OCI-LY1 (cell line): ENCODE measurements around the gene CD4.

Experiments used
- H2AFZ ChIP-seq: fragments of 200-600 bp; sonication (generic), shearing (Covaris generic); 2 replicates; pipeline ENCODE4 v1.6.0; 2014; ENCODE audit warnings: antibody characterized with exemption, mild to moderate bottlenecking, low read length
- H3F3A ChIP-seq: fragments of 200-600 bp; sonication (generic), shearing (Covaris generic); 2 replicates; pipeline ENCODE4 v1.6.0; 2014; ENCODE audit warnings: mild to moderate bottlenecking, antibody characterized with exemption, low read length, moderate library complexity; ENCODE audit not compliant: insufficient read depth
- H3K27ac ChIP-seq: fragments of 200-600 bp; sonication (generic); 2 replicates; pipeline ENCODE4 v1.5.1; 2014; ENCODE audit warnings: low read length, mixed run types, mild to moderate bottlenecking, low read depth; ENCODE audit not compliant: poor library complexity, severe bottlenecking
- H3K27me3 ChIP-seq: fragments of 200-600 bp; sonication (generic); 2 replicates; pipeline ENCODE4 v1.6.0; 2014; ENCODE audit warnings: antibody characterized with exemption, mild to moderate bottlenecking, low read length, moderate library complexity; ENCODE audit not compliant: insufficient read depth
- H3K36me3 ChIP-seq: fragments of 200-600 bp; sonication (generic); 2 replicates; pipeline ENCODE4 v1.6.1; 2014; ENCODE audit warnings: mild to moderate bottlenecking, antibody characterized with exemption, low read length, moderate library complexity, mixed read lengths; ENCODE audit not compliant: insufficient read depth
- H3K4me1 ChIP-seq: fragments of 200-600 bp; sonication (generic); 2 replicates; pipeline ENCODE4 v1.5.1; 2014; ENCODE audit warnings: mild to moderate bottlenecking, low read length, moderate library complexity; ENCODE audit not compliant: insufficient read depth, severe bottlenecking
- H3K4me2 ChIP-seq: fragments of 200-600 bp; sonication (generic), shearing (Covaris generic); 2 replicates; pipeline ENCODE4 v1.6.1; 2014; ENCODE audit warnings: low read length
- H3K4me3 ChIP-seq: fragments of 200-600 bp; sonication (generic); 2 replicates; pipeline ENCODE4 v1.5.1; 2014; ENCODE audit warnings: low read length, low read depth, mild to moderate bottlenecking, mixed read lengths; ENCODE audit not compliant: poor library complexity, severe bottlenecking
- H3K79me2 ChIP-seq: fragments of 200-600 bp; shearing (Covaris generic); 2 replicates; pipeline ENCODE4 v1.6.1; 2016; ENCODE audit warnings: mixed run types, low read length, mixed read lengths; ENCODE audit not compliant: insufficient read depth
- H3K9ac ChIP-seq: fragments of 200-600 bp; sonication (generic), shearing (Covaris generic); 2 replicates; pipeline ENCODE4 v1.6.1; 2014; ENCODE audit warnings: mild to moderate bottlenecking, low read length, mixed read lengths
- H3K9me2 ChIP-seq: fragments of 200-600 bp; sonication (generic), shearing (Covaris generic); 2 replicates; pipeline ENCODE4 v1.6.1; 2014; ENCODE audit warnings: low read depth, mild to moderate bottlenecking, low read length, mixed read lengths
- H3K9me3 ChIP-seq: fragments of 200-600 bp; shearing (Covaris generic); 2 replicates; pipeline ENCODE4 v1.6.1; 2014; ENCODE audit warnings: low read length, mixed read lengths
- H4K20me1 ChIP-seq: fragments of 200-600 bp; sonication (generic), shearing (Covaris generic); 2 replicates; pipeline ENCODE4 v1.6.0; 2016; ENCODE audit warnings: mild to moderate bottlenecking, low read length; ENCODE audit not compliant: insufficient read depth
- EZH2 ChIP-seq: fragments of 200-600 bp; sonication (generic), shearing (Covaris generic); IDR thresholded peaks from 2 replicates; pipeline ENCODE4 v1.8.0; 2017; ENCODE audit warnings: borderline replicate concordance, mixed run types, mild to moderate bottlenecking, antibody characterized with exemption, low read length, moderate library complexity, mixed read lengths
- TF ChIP-seq, protein P1 (sequence below): fragments of 200-600 bp; sonication (generic), shearing (Covaris generic); IDR thresholded peaks from 2 replicates; pipeline ENCODE4 v1.5.1; 2017; ENCODE audit warnings: mild to moderate bottlenecking, antibody characterized with exemption, low read length, moderate library complexity, mixed read lengths

The CD4 gene

GRCh38 chr12:6854036-6854435 is 64.7 kb downstream of the CD4 start:
- Histone ChIP-seq H4K20me1 (no peaks in the 10 kb centered on the region), H3K9me3 (no peaks in the 10 kb centered on the region), H3F3A (no peaks in the 10 kb centered on the region), H3K4me1 (peaks cover 33% of the 10 kb centered on the region), H3K36me3 (peaks cover 51% of the 10 kb centered on the region), H3K9me2 (no peaks in the 10 kb centered on the region), H3K4me2 (peak overlapping the region; percentile 94; the same call in 1 of the 2 replicates), H3K4me3 (no peak overlapping the region), H3K79me2 (peaks cover 20% of the 10 kb centered on the region), H3K27ac (no peak overlapping the region), H3K27me3 (no peaks in the 10 kb centered on the region), H2AFZ (no peak overlapping the region), H3K9ac (peak overlapping the region; percentile 65; the same call in 1 of the 2 replicates)
- no peak for TF ChIP-seq EZH2
- TF ChIP-seq, protein P1, sequence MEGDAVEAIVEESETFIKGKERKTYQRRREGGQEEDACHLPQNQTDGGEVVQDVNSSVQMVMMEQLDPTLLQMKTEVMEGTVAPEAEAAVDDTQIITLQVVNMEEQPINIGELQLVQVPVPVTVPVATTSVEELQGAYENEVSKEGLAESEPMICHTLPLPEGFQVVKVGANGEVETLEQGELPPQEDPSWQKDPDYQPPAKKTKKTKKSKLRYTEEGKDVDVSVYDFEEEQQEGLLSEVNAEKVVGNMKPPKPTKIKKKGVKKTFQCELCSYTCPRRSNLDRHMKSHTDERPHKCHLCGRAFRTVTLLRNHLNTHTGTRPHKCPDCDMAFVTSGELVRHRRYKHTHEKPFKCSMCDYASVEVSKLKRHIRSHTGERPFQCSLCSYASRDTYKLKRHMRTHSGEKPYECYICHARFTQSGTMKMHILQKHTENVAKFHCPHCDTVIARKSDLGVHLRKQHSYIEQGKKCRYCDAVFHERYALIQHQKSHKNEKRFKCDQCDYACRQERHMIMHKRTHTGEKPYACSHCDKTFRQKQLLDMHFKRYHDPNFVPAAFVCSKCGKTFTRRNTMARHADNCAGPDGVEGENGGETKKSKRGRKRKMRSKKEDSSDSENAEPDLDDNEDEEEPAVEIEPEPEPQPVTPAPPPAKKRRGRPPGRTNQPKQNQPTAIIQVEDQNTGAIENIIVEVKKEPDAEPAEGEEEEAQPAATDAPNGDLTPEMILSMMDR = no peak

DNA sequence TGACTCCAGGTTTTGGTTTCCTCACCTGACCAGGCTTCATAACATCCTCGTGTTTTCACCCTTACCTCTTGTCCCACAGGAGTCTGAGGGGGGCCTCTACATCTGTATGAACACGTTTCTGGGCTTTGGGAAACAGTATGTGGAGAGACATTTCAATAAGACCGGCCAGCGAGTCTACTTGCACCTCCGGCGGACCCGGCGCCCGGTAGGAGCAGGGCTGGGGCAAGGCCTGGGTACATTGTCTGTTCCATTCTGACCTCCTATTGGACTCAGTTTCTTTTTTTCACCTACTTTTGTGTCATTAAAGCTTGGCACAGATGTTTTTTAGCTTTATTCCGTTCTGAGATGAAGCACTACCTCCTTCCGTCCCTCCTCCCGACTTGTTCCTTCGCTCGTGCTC is 66.0 kb downstream of the CD4 start:
- TF ChIP-seq, protein P1 = no peak
- no peak for TF ChIP-seq EZH2
- H3K36me3 ChIP-seq = peaks cover 51% of the 10 kb centered on the region

GRCh38 chr12:6858799-6859198 is 69.5 kb downstream of the CD4 start:
- Histone ChIP-seq H3K9me2 (no peaks in the 10 kb centered on the region), H3K4me1 (peaks cover 4% of the 10 kb centered on the region), H3K9me3 (no peaks in the 10 kb centered on the region), H3K4me3 (no peak overlapping the region), H3K27me3 (no peaks in the 10 kb centered on the region), H4K20me1 (no peaks in the 10 kb centered on the region), H3K9ac (no peak overlapping the region), H2AFZ (no peak overlapping the region), H3F3A (no peaks in the 10 kb centered on the region), H3K4me2 (no peak overlapping the region), H3K27ac (no peak overlapping the region), H3K79me2 (peaks cover 3% of the 10 kb centered on the region), H3K36me3 (peaks cover 86% of the 10 kb centered on the region)
- no peak for TF ChIP-seq EZH2
- TF ChIP-seq, protein P1 = no peak

More for the DNA sequence above, 66.0 kb downstream of the CD4 start:
- Histone ChIP-seq H3K79me2 (peaks cover 18% of the 10 kb centered on the region), H3K4me2 (no peak overlapping the region), H3K9ac (no peak overlapping the region), H3F3A (no peaks in the 10 kb centered on the region), H3K27ac (no peak overlapping the region), H3K4me3 (no peak overlapping the region), H3K4me1 (peaks cover 20% of the 10 kb centered on the region), H3K27me3 (no peaks in the 10 kb centered on the region), H4K20me1 (no peaks in the 10 kb centered on the region), H3K9me3 (no peaks in the 10 kb centered on the region), H2AFZ (no peak overlapping the region), H3K9me2 (no peaks in the 10 kb centered on the region)
